Measurements from ENCODE around the gene PCNA. TPM values are rescaled to one million over a fixed set of nuclear protein-coding genes. Genes with fewer than 3 reads are reported as not detected.

Gene PCNA
- total RNA-seq, 1 experiment from 2014 or later: 273 TPM

DNA sequence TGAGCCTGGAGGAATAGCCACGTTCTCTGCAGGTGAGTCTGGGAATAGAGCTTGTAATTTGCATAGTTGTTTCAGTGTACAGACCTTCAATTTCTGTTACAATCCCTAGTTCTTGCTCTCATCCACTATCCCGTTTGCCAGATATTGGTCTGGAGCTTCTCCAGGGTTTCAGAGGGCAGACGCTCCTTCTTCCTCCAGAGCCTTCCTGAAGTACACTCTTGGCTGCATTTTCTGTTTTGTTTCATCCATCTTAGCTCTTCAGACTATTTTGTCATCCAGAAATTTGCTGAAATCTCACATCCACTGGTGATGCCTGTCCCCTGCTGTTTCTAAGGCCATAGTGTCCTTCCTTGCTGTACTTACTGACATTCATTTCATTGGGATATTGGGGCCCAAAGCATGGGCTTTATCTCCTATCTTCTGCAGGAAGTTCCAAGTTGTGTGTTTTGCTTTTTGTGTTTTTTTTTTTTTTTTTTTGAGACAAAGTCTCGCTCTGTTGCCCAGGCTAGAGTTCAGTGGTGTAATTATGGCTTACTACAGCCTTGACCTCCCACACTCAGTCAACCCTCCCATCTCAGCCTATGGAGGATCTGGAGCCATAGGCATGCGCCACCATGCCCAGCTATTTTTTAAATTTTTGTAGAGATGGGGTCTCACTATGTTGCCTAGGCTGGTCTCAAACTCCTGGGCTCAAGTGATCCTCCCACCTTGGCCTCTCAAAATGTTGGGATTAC, 25.8 kb upstream of the PCNA start:
- ChIA-PET POLR2A (interaction anchor here (1.4 kb wide), 1 partner anchor 19 kb away, joined by 4 read pairs; the partner anchor contains the start of gene CDS2), RAD21 (ENCODE audit: low non-redundant PET in 1 of 2, low total read pairs in 2 of 2, uncharacterized antibody in 2 of 2, unreplicated experiment in 2 of 2) (no interaction called here), CTCF (interaction anchor here (0.6 kb wide), 2 partner anchors 48 to 138 kb away, joined by 3 to 5 read pairs; no protein-coding TSS in a partner anchor)
- Histone ChIP-seq H3K9me3 (ENCODE audit: control insufficient read depth in 1 of 2, insufficient read depth in 1 of 2, low read depth in 1 of 2, low read length in 2 of 2) (no peaks in the 10 kb centered on the region), H3K9ac (ENCODE audit: low read length) (no peak overlapping the region), H4K20me1 (ENCODE audit: insufficient read depth) (no peaks in the 10 kb centered on the region), H3K27me3 (ENCODE audit: insufficient read depth, low read length) (no peaks in the 10 kb centered on the region), H3K36me3 (ENCODE audit: control insufficient read depth in 1 of 2, insufficient read depth in 2 of 2, low read length in 2 of 2) (no peaks in the 10 kb centered on the region), H2AFZ (ENCODE audit: low read depth, low read length, poor library complexity, severe bottlenecking) (no peak overlapping the region), H3K4me2 (ENCODE audit: low read length) (no peak overlapping the region), H3K27ac (ENCODE audit: low read depth, low read length) (no peak overlapping the region), H3K4me1 (ENCODE audit: control insufficient read depth in 1 of 2, insufficient read depth in 2 of 2, low read length in 2 of 2) (peaks cover 8 to 10% of the 10 kb centered on the region in 2 experiments), H3K9me2 (ENCODE audit: insufficient read depth) (no peaks in the 10 kb centered on the region), H3K79me2 (ENCODE audit: insufficient read depth, low read length) (peaks cover 25% of the 10 kb centered on the region), H3K4me3 (replicated peaks in 1 of 2; ENCODE audit: low read depth in 1 of 2, low read length in 2 of 2) (no peak overlapping the region)
- BruUV-seq (replicated peaks): no TSS peak
- ATAC-seq (no peak), DNase-seq (ENCODE audit: low read depth, low spot score) (no peak)
- intact Hi-C loops (cut with micrococcal nuclease): no loop called here
- TF ChIP-seq RAD21 (IDR thresholded peaks at IDR 0.05; ENCODE audit: low read depth) (no peak), ZFX (IDR thresholded peaks at IDR 0.05) (no peak), SIN3A (IDR thresholded peaks at IDR 0.05; ENCODE audit: low read depth) (no peak), POLR2AphosphoS5 (IDR thresholded peaks at IDR 0.05; ENCODE audit: low read depth, low read length) (no peak), ELF1 (IDR thresholded peaks at IDR 0.05; ENCODE audit: borderline replicate concordance, low read depth) (no peak), JUND (IDR thresholded peaks at IDR 0.05) (no peak), CEBPB (IDR thresholded peaks at IDR 0.05; ENCODE audit: low read depth) (no peak), SRF (IDR thresholded peaks at IDR 0.05; ENCODE audit: low read depth) (no peak)
- TF ChIP-seq, protein P1, sequence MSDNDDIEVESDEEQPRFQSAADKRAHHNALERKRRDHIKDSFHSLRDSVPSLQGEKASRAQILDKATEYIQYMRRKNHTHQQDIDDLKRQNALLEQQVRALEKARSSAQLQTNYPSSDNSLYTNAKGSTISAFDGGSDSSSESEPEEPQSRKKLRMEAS (IDR thresholded peaks at IDR 0.05): no peak
- TF ChIP-seq, protein P2, sequence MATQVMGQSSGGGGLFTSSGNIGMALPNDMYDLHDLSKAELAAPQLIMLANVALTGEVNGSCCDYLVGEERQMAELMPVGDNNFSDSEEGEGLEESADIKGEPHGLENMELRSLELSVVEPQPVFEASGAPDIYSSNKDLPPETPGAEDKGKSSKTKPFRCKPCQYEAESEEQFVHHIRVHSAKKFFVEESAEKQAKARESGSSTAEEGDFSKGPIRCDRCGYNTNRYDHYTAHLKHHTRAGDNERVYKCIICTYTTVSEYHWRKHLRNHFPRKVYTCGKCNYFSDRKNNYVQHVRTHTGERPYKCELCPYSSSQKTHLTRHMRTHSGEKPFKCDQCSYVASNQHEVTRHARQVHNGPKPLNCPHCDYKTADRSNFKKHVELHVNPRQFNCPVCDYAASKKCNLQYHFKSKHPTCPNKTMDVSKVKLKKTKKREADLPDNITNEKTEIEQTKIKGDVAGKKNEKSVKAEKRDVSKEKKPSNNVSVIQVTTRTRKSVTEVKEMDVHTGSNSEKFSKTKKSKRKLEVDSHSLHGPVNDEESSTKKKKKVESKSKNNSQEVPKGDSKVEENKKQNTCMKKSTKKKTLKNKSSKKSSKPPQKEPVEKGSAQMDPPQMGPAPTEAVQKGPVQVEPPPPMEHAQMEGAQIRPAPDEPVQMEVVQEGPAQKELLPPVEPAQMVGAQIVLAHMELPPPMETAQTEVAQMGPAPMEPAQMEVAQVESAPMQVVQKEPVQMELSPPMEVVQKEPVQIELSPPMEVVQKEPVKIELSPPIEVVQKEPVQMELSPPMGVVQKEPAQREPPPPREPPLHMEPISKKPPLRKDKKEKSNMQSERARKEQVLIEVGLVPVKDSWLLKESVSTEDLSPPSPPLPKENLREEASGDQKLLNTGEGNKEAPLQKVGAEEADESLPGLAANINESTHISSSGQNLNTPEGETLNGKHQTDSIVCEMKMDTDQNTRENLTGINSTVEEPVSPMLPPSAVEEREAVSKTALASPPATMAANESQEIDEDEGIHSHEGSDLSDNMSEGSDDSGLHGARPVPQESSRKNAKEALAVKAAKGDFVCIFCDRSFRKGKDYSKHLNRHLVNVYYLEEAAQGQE (IDR thresholded peaks at IDR 0.05; ENCODE audit: low read depth): no peak
